Fibroblast of lung (primary cell): ENCODE data around the gene MSMO1.

Source experiments
- CTCF ChIP-seq, 2 donors: IDR thresholded peaks in 1 of 2; conservative IDR thresholded peaks in 1 of 2; 1 replicate in 1 of 2; 2 replicates in 1 of 2; pipeline ENCODE4 v1.5.1; 2011 to 2012; ENCODE audit warnings: low read length in 2 of 2, control low read depth in 1 of 2, inconsistent platforms in 1 of 2, low read depth in 1 of 2, mild to moderate bottlenecking in 1 of 2
- EZH2 ChIP-seq: IDR thresholded peaks from 2 replicates; pipeline ENCODE4 v1.5.1; 2012; ENCODE audit warnings: low read length, control low read depth, mild to moderate bottlenecking; ENCODE audit errors: missing control alignments

GRCh38 chr4:165351359-165352130, 24.1 kb downstream of the MSMO1 start:
- TF ChIP-seq CTCF (conservative IDR thresholded peaks at IDR 0.05 in 1 of 2, IDR thresholded peaks at IDR 0.05 in 1 of 2; ENCODE audit: low read depth in 1 of 2, low read length in 2 of 2), result no peak
- no peak for TF ChIP-seq EZH2
